ENCODE measurements around the gene CDH9.
A peak's percentile ranks its signal among the peaks of the same experiment; 100 is the strongest.

Gene CDH9

DNA sequence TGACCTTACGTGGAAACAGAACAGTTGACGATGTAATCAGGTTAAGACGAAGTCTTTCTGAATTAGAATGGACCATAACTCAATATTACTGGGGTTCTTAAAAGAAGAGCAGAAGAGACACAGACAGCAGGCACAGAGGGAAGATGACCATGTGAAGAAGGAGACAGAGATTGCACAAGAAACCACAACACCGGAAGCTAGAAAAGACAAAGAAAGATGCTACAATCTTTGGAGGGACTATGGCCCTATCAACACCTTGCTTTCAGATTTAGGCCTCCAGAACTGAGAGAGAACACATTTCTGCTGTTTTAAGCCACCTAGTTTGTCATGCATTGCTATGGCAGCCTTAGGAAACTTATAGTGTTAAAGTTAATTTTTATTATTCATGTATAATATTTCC lies 27.1 kb downstream of the CDH9 start:
- no peak for DNase-seq (ENCODE audit: low read depth)
- no peak overlapping the region for H3K4me3 ChIP-seq (replicated peaks; ENCODE audit: low read depth, low read length)

DNA sequence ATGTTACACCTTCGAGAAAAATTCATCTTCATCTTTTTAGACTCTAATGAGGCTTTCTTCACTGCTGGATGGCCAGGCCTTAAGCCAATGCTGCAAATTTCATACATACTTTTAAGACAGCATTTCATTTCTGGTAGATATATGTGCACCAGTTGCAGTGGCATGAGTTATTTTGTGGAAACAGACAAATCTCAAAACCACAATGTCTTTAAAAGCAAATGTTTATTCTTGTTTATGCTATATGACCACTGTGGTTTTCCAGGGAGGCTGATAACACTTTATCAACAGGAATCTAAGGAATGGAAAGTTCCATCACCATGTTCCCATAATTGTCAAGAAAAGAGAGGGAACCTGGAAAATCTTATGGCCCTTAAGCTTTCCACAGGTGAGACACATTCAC lies 27.7 kb downstream of the CDH9 start:
- no peak overlapping the region for H3K4me3 ChIP-seq (replicated peaks; ENCODE audit: low read depth, low read length)
- TF ChIP-seq, protein P1, sequence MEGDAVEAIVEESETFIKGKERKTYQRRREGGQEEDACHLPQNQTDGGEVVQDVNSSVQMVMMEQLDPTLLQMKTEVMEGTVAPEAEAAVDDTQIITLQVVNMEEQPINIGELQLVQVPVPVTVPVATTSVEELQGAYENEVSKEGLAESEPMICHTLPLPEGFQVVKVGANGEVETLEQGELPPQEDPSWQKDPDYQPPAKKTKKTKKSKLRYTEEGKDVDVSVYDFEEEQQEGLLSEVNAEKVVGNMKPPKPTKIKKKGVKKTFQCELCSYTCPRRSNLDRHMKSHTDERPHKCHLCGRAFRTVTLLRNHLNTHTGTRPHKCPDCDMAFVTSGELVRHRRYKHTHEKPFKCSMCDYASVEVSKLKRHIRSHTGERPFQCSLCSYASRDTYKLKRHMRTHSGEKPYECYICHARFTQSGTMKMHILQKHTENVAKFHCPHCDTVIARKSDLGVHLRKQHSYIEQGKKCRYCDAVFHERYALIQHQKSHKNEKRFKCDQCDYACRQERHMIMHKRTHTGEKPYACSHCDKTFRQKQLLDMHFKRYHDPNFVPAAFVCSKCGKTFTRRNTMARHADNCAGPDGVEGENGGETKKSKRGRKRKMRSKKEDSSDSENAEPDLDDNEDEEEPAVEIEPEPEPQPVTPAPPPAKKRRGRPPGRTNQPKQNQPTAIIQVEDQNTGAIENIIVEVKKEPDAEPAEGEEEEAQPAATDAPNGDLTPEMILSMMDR (IDR thresholded peaks at IDR 0.05; ENCODE audit: low read length, missing control alignments), result no peak
- DNase-seq (ENCODE audit: low read depth), result peak; percentile 7

More for the DNA sequence above, 27.1 kb downstream of the CDH9 start:
- TF ChIP-seq, protein P1 (IDR thresholded peaks at IDR 0.05; ENCODE audit: low read length, missing control alignments), result no peak

DNA sequence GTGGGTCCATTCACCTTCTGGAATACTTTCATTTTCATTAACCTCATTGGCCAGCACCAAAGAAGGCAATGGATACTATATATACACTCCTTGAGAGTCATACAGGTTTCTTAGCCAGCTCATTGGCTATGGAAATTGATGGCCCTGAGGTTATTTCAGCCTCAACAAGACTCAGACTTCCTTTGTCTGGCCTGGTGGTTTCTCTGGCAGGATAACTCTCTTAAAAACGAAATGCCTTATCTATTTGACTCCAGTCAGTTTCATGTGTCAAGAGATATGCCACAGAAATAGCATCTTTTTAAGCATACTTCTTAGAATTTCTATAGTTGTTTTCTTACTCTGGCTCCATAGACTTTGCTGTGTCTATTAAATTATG lies 28.9 kb downstream of the CDH9 start:
- H3K4me3 ChIP-seq (replicated peaks; ENCODE audit: low read depth, low read length), result no peak overlapping the region
- no peak for DNase-seq (ENCODE audit: low read depth)
- TF ChIP-seq, protein P1 (IDR thresholded peaks at IDR 0.05; ENCODE audit: low read length, missing control alignments), result no peak

DNA sequence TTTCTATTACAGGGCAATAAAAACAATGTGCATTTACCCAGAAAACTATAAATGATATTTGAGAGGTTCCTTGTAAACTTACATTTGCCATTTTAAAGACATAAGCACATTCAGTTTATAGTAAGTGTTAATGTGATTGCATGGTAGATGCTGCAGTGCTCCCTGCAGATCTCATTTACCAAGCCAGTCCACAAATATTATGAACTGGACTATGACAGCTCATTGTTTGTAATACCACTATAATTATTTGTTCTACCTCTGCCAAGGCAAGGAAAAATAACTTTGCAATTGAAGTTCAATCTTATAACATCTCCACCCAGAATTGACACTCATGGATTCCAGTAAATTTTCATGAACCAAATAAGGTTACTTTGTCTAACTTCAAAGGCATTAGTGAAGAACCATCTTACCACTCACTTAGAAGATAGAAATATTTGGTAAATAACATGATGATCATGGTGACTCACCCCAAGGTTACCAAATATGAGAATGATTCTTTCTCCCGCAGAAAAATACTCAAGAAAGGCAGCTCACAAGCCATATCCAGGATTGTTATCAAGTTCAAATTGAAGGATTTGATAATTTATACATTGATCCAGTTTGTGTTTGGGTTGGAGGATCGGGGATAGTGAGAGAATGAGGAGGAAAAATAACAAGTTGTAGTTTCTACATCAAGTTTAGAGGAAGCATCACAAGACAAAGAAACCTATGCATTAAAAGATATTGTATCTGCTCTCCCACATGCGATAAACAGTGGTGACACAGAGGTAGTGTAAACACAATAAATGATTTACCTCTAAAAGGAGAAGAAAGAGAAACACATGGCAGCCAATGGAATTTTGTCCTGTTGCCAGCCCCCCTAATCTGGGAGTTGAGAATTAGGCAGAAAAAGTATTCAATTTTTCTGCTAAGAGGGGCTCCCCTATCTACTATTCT lies 29.5 kb downstream of the CDH9 start:
- DNase-seq (ENCODE audit: low read depth), result no peak
- TF ChIP-seq, protein P1 (IDR thresholded peaks at IDR 0.05; ENCODE audit: low read length, missing control alignments), result no peak
- H3K4me3 ChIP-seq (replicated peaks; ENCODE audit: low read depth, low read length), result no peak overlapping the region

DNA sequence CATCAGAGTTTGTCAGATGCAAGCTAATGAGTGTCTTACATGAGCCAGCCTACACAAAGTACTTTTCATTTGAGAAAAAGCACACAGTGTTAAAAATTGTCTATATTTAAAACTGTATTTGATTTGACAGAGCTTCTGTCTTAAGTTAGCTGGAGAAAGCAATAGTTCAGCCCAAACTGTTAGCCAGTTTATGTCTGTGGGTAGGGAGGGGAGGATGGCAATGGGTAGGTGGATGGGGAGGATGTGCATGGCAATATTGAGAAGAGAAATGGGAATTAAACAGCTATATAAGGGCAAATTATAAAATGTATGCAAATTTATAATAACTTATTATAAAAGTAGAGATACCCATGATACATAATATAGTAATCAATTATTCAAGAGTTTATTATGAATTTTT lies 31.3 kb downstream of the CDH9 start:
- no peak for DNase-seq (ENCODE audit: low read depth)
- no peak overlapping the region for H3K4me3 ChIP-seq (replicated peaks; ENCODE audit: low read depth, low read length)
- TF ChIP-seq, protein P1 (IDR thresholded peaks at IDR 0.05; ENCODE audit: low read length, missing control alignments), result no peak

DNA sequence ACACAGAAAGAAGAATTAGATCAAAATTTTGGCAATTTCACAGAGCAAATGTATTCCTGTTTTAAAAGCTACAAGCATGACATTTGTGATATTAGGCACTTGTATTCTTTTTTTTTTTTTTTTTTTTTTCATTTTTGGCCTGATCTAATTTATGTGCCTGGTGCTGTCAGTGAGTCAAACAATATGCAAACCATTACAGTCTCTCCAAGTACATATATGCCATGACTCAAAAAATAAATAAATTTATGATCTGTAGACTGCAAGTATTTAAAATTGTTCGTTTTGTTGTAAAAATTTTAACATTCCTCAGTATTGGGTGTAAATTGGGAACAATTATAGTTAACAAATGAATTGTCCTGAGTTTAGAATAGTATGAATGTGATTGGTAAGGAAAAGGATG lies 51.4 kb downstream of the CDH9 start:
- DNase-seq (ENCODE audit: low read depth), result no peak
- TF ChIP-seq, protein P1 (IDR thresholded peaks at IDR 0.05; ENCODE audit: low read length, missing control alignments), result no peak
- H3K4me3 ChIP-seq (replicated peaks; ENCODE audit: low read depth, low read length), result no peak overlapping the region

DNA sequence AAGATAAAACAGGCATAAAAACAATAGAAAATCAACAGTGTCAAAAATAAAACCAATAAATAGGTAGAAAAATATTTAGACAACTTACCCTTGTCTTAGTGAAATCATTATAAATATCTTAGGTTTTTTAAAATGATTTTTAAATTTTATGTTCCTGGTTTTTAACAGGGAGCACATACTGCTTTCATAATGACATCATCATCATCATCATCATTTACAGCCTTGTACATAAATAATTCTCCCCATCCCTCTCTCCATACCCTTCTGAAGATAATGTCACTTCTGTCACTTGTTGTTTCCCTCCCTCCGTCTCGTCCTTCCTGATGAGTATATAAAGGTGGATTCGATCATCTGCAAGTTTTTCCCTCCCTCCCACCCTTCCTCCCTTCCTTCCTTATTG lies 56.6 kb downstream of the CDH9 start:
- TF ChIP-seq, protein P1 (IDR thresholded peaks at IDR 0.05; ENCODE audit: low read length, missing control alignments), result no peak
- DNase-seq (ENCODE audit: low read depth), result no peak
- no peak overlapping the region for H3K4me3 ChIP-seq (replicated peaks; ENCODE audit: low read depth, low read length)
